ENCODE data around the gene SGCD.

- TF ChIP-seq CTCF (IDR thresholded peaks at IDR 0.05 in 8 of 11, conservative IDR thresholded peaks at IDR 0.05 in 3 of 11) (no peak), POLR2A (IDR thresholded peaks at IDR 0.05) (no peak)
Measured at GRCh38 chr5:156314416-156314815, 12.5 kb upstream of the SGCD start.

Measured in spleen (tissue), 7 donors.